H9 (cell line): ENCODE measurements around the gene STRADA. TPM values are rescaled to one million over a fixed set of nuclear protein-coding genes. Genes with fewer than 3 reads are reported as not detected.

ENCODE experiments used
- DNase-seq: peaks from one replicate; pipeline ENCODE4 v3.0.0-alpha.2; 2017
- H2AFZ ChIP-seq: one replicate; pipeline ENCODE4 v1.6.1; 2013; ENCODE audit warnings: mild to moderate bottlenecking, low read length, control low read depth, moderate library complexity
- H2AK5ac ChIP-seq: 2 replicates; pipeline ENCODE4 v1.6.1; 2013; ENCODE audit warnings: low read length, control low read depth, mixed read lengths; ENCODE audit not compliant: insufficient read length
- H2BK120ac ChIP-seq: one replicate; pipeline ENCODE4 v1.6.1; 2013; ENCODE audit warnings: low read depth, mild to moderate bottlenecking, low read length, control low read depth, inconsistent platforms; ENCODE audit not compliant: poor library complexity, severe bottlenecking
- H2BK12ac ChIP-seq: 2 replicates; pipeline ENCODE4 v1.6.1; 2013; ENCODE audit warnings: low read length, control low read depth, mixed read lengths, low read depth; ENCODE audit not compliant: insufficient read length
- H2BK15ac ChIP-seq: 2 replicates; pipeline ENCODE4 v1.6.1; 2013; ENCODE audit warnings: low read depth, low read length, control low read depth
- H2BK20ac ChIP-seq: one replicate; pipeline ENCODE4 v1.6.1; 2013; ENCODE audit warnings: low read depth, mild to moderate bottlenecking, low read length, control low read depth, inconsistent platforms; ENCODE audit not compliant: poor library complexity, severe bottlenecking
- H2BK5ac ChIP-seq: 2 replicates; pipeline ENCODE4 v1.6.1; 2013; ENCODE audit warnings: low read length, control low read depth, mixed read lengths; ENCODE audit not compliant: insufficient read length
- H3K14ac ChIP-seq: 2 replicates; pipeline ENCODE4 v1.6.1; 2013; ENCODE audit warnings: low read length, control low read depth; ENCODE audit not compliant: insufficient read depth
- H3K18ac ChIP-seq: 2 replicates; pipeline ENCODE4 v1.6.1; 2013; ENCODE audit warnings: low read depth, mild to moderate bottlenecking, mixed read lengths, low read length, control low read depth; ENCODE audit not compliant: insufficient read length
- H3K23ac ChIP-seq: 2 replicates; pipeline ENCODE4 v1.6.1; 2013; ENCODE audit warnings: low read length, control low read depth, mixed read lengths, low read depth; ENCODE audit not compliant: insufficient read length
- H3K23me2 ChIP-seq: 2 replicates; pipeline ENCODE4 v1.6.1; 2013; ENCODE audit warnings: low read depth, mild to moderate bottlenecking, mixed read lengths, low read length, control low read depth; ENCODE audit not compliant: insufficient read length, poor library complexity, severe bottlenecking
- H3K27ac ChIP-seq: 2 replicates; pipeline ENCODE4 v1.5.1; 2013; ENCODE audit warnings: low read length, control low read depth, mixed read lengths, low read depth; ENCODE audit not compliant: insufficient read length
- H3K27me3 ChIP-seq: 2 replicates; pipeline ENCODE4 v1.6.1; 2013; ENCODE audit warnings: low read length, control low read depth, inconsistent platforms; ENCODE audit not compliant: insufficient read depth
- H3K4ac ChIP-seq: 2 replicates; pipeline ENCODE4 v1.6.1; 2013; ENCODE audit warnings: low read depth, mild to moderate bottlenecking, control low read depth, inconsistent platforms, low read length, moderate library complexity
- H3K4me1 ChIP-seq: 2 replicates; pipeline ENCODE4 v1.6.1; 2013; ENCODE audit warnings: low read length, control low read depth, inconsistent platforms; ENCODE audit not compliant: insufficient read depth
- H3K4me2 ChIP-seq: 2 replicates; pipeline ENCODE4 v1.6.1; 2013; ENCODE audit warnings: low read length, control low read depth, mixed read lengths; ENCODE audit not compliant: insufficient read length, insufficient read depth
- H3K56ac ChIP-seq: 2 replicates; pipeline ENCODE4 v1.6.1; 2013; ENCODE audit warnings: low read depth, mild to moderate bottlenecking, mixed read lengths, low read length, control low read depth; ENCODE audit not compliant: insufficient read length
- H3K79me1 ChIP-seq: 2 replicates; pipeline ENCODE4 v1.6.1; 2013; ENCODE audit warnings: low read depth, mild to moderate bottlenecking, moderate library complexity, low read length, control low read depth, inconsistent platforms; ENCODE audit not compliant: insufficient read depth, poor library complexity, severe bottlenecking
- H3K79me2 ChIP-seq: 2 replicates; pipeline ENCODE4 v1.6.1; 2013; ENCODE audit warnings: low read length, control low read depth, inconsistent platforms; ENCODE audit not compliant: insufficient read depth
- H3K9ac ChIP-seq: 2 replicates; pipeline ENCODE4 v1.6.1; 2013; ENCODE audit warnings: low read length, control low read depth, mixed read lengths; ENCODE audit not compliant: insufficient read length; ENCODE audit errors: extremely low read depth
- H3K9me3 ChIP-seq: one replicate; pipeline ENCODE4 v1.6.1; 2013; ENCODE audit warnings: low read depth, low read length, inconsistent platforms; ENCODE audit not compliant: control insufficient read depth
- H3T11ph ChIP-seq: one replicate; pipeline ENCODE4 v1.6.1; 2013; ENCODE audit warnings: mild to moderate bottlenecking, low read length, control low read depth, inconsistent platforms
- H4K20me1 ChIP-seq: one replicate; pipeline ENCODE4 v1.6.1; 2013; ENCODE audit not compliant: control insufficient read depth, insufficient read length, insufficient read depth
- H4K5ac ChIP-seq: 2 replicates; pipeline ENCODE4 v1.6.1; 2013; ENCODE audit warnings: low read depth, mild to moderate bottlenecking, mixed read lengths, low read length, control low read depth; ENCODE audit not compliant: insufficient read length
- H4K8ac ChIP-seq: replicated peaks from 2 replicates; pipeline ENCODE4 v1.6.1; 2013; ENCODE audit warnings: low read length, control low read depth, mixed read lengths, low read depth; ENCODE audit not compliant: insufficient read length
- H4K91ac ChIP-seq: 2 replicates; pipeline ENCODE4 v1.6.1; 2013; ENCODE audit warnings: low read depth, mild to moderate bottlenecking, moderate library complexity, mixed read lengths, low read length, control low read depth; ENCODE audit not compliant: insufficient read length
- H3K27ac Mint-ChIP-seq, 3 experiments: 2 replicates in 2 of 3; 3 replicates in 1 of 3; pipeline ENCODE4 v1.8.0; 2020 to 2021; ENCODE audit warnings: mixed read lengths in 3 of 3, mild to moderate bottlenecking in 1 of 3, moderate library complexity in 1 of 3
- H3K27me3 Mint-ChIP-seq: 2 replicates; pipeline ENCODE4 v1.8.0; 2021; ENCODE audit warnings: low read depth, mild to moderate bottlenecking, moderate library complexity, mixed read lengths
- H3K36me3 Mint-ChIP-seq, 3 experiments: 2 replicates in 2 of 3; 3 replicates in 1 of 3; pipeline ENCODE4 v1.8.0; 2020 to 2021; ENCODE audit warnings: low read depth in 3 of 3, mixed read lengths in 3 of 3; ENCODE audit not compliant: insufficient read depth in 1 of 3
- H3K4me1 Mint-ChIP-seq, 2 experiments: 2 replicates each; pipeline ENCODE4 v1.8.0; 2020; ENCODE audit warnings: mixed read lengths in 2 of 2
- H3K4me3 Mint-ChIP-seq, 2 experiments: 2 replicates in 1 of 2; 3 replicates in 1 of 2; pipeline ENCODE4 v1.8.0; 2020 to 2021; ENCODE audit warnings: mild to moderate bottlenecking in 2 of 2, mixed read lengths in 2 of 2, moderate library complexity in 1 of 2
- H3K9me3 Mint-ChIP-seq, 2 experiments: 2 replicates in 1 of 2; 3 replicates in 1 of 2; pipeline ENCODE4 v1.8.0; 2020; ENCODE audit warnings: mild to moderate bottlenecking in 2 of 2, mixed read lengths in 2 of 2, moderate library complexity in 1 of 2
- WGBS: extraction: QIAGEN DNeasy Blood & Tissue Kit; methylation state at CpG from one replicate; pipeline ENCODE4 v1.1.7; 2013; ENCODE audit warnings: missing lambda C conversion rate, low lambda C conversion rate, mixed read lengths; ENCODE audit not compliant: insufficient read length; ENCODE audit errors: extremely low coverage; 5-methylcytosine and 5-hydroxymethylcytosine counted together
- total RNA-seq: library from RNA; stranded (reverse); gene quantifications from 2 replicates; pipeline ENCODE4 v1.2.1, GENCODE V29; 2021
- TF ChIP-seq, protein P1 (sequence below): fragments of 200-600 bp; sonication (generic); conservative IDR thresholded peaks from 3 replicates; pipeline ENCODE4 v1.8.0; 2021; ENCODE audit warnings: antibody characterized with exemption, mild to moderate bottlenecking

Gene STRADA
- total RNA-seq, 1 experiment from 2014 or later: 35.0 TPM

DNA sequence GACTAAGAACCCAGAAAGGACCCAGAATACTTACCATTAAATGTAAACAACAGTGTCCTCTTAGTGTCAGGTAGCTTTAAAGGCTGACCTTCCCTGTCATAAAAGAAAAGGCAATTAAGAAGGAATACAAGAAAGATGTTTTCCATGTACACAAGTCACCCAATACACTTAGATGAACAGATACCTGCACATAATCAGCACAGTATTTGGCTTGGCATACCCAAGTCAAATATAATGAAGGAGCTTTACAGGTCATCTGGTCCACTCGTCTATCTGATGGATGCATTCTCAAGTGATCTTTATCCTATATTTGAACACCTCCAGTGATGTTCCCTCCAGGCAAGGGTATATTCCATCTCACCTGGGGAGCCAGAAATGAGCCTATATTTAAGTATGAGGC lies 11.1 kb upstream of the STRADA start:
- Histone ChIP-seq H3K9ac (no peak overlapping the region), H3K18ac (no peak overlapping the region), H3K27ac (no peak overlapping the region), H4K91ac (no peak overlapping the region), H4K5ac (no peak overlapping the region), H2AK5ac (no peak overlapping the region), H2BK5ac (no peak overlapping the region), H3K9me3 (no peaks in the 10 kb centered on the region), H3K14ac (no peak overlapping the region), H3T11ph (no peak overlapping the region), H2BK12ac (no peak overlapping the region), H4K8ac (no peak overlapping the region), H3K27me3 (no peaks in the 10 kb centered on the region), H3K79me2 (no peaks in the 10 kb centered on the region), H3K23ac (no peak overlapping the region), H2BK120ac (no peak overlapping the region), H3K23me2 (no peaks in the 10 kb centered on the region), H3K4me1 (no peaks in the 10 kb centered on the region), H3K56ac (no peak overlapping the region), H3K79me1 (no peaks in the 10 kb centered on the region), H2AFZ (no peak overlapping the region), H4K20me1 (no peaks in the 10 kb centered on the region), H2BK20ac (no peak overlapping the region), H2BK15ac (no peak overlapping the region), H3K4ac (no peak overlapping the region), H3K4me2 (no peak overlapping the region)
- Mint-ChIP-seq H3K4me1 (no peaks in the 10 kb centered on the region), H3K27me3 (no peaks in the 10 kb centered on the region), H3K27ac (no peak overlapping the region), H3K4me3 (no peak overlapping the region), H3K36me3 (peaks cover 22 to 86% (median 67%) of the 10 kb centered on the region in 3 experiments; a peak in 6 of 7 replicates), H3K9me3 (no peaks in the 10 kb centered on the region)
- no peak for DNase-seq
- TF ChIP-seq, protein P1, sequence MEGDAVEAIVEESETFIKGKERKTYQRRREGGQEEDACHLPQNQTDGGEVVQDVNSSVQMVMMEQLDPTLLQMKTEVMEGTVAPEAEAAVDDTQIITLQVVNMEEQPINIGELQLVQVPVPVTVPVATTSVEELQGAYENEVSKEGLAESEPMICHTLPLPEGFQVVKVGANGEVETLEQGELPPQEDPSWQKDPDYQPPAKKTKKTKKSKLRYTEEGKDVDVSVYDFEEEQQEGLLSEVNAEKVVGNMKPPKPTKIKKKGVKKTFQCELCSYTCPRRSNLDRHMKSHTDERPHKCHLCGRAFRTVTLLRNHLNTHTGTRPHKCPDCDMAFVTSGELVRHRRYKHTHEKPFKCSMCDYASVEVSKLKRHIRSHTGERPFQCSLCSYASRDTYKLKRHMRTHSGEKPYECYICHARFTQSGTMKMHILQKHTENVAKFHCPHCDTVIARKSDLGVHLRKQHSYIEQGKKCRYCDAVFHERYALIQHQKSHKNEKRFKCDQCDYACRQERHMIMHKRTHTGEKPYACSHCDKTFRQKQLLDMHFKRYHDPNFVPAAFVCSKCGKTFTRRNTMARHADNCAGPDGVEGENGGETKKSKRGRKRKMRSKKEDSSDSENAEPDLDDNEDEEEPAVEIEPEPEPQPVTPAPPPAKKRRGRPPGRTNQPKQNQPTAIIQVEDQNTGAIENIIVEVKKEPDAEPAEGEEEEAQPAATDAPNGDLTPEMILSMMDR: no peak
- WGBS: no CpG with 5 or more reads among the region's 1 CpG
